DND-41 (cell line): Measurements from ENCODE around the gene CPSF4L.

Source experiments
- ATAC-seq: fragments of 200-7000 bp; cut with Tn5 transposase; 3 replicates; pipeline ENCODE4 v1.9.1; 2021; ENCODE audit warnings: low read depth; ENCODE audit not compliant: insufficient read depth
- DNase-seq: peaks from one replicate; pipeline ENCODE4 v3.0.0-alpha.2; 2020
- H2AFZ ChIP-seq: 2 replicates; pipeline ENCODE4 v1.6.0; 2012; ENCODE audit warnings: low read depth, low read length
- H3K27ac ChIP-seq: 2 replicates; pipeline ENCODE4 v1.5.1; 2012; ENCODE audit warnings: low read length, inconsistent platforms
- H3K27me3 ChIP-seq: fragments of 200-600 bp; sonication (generic); 2 replicates; pipeline ENCODE4 v1.6.0; 2012; ENCODE audit warnings: low read length, mild to moderate bottlenecking, inconsistent platforms; ENCODE audit not compliant: insufficient read depth, poor library complexity
- H3K36me3 ChIP-seq: 2 replicates; pipeline ENCODE4 v1.5.1; 2012; ENCODE audit warnings: low read length, inconsistent platforms; ENCODE audit not compliant: insufficient read depth
- H3K4me1 ChIP-seq: 2 replicates; pipeline ENCODE4 v1.5.1; 2012; ENCODE audit warnings: mild to moderate bottlenecking, low read length; ENCODE audit not compliant: insufficient read depth
- H3K4me2 ChIP-seq: 2 replicates; pipeline ENCODE4 v1.6.0; 2012; ENCODE audit warnings: mild to moderate bottlenecking, moderate library complexity, low read length, inconsistent platforms; ENCODE audit not compliant: insufficient read depth
- H3K4me3 ChIP-seq, 2 experiments: fragments of 200-600 bp in 1 of 2; shearing (Covaris generic) in 1 of 2; 2 replicates each; pipeline ENCODE4 v1.5.1; 2012 to 2016; ENCODE audit warnings: inconsistent platforms in 2 of 2, low read length in 2 of 2, mild to moderate bottlenecking in 2 of 2, low read depth in 1 of 2, moderate library complexity in 1 of 2
- H3K79me2 ChIP-seq: 2 replicates; pipeline ENCODE4 v1.6.0; 2012; ENCODE audit warnings: low read length, inconsistent platforms; ENCODE audit not compliant: insufficient read depth
- H3K9ac ChIP-seq: 2 replicates; pipeline ENCODE4 v1.6.0; 2012; ENCODE audit warnings: low read depth, mild to moderate bottlenecking, inconsistent platforms, low read length, moderate library complexity
- H3K9me3 ChIP-seq: 2 replicates; pipeline ENCODE4 v1.5.1; 2012; ENCODE audit warnings: low read length, moderate library complexity, mild to moderate bottlenecking, inconsistent platforms; ENCODE audit not compliant: insufficient read depth, severe bottlenecking
- H4K20me1 ChIP-seq: 2 replicates; pipeline ENCODE4 v1.6.0; 2012; ENCODE audit warnings: low read length; ENCODE audit not compliant: insufficient read depth
- CTCF ChIP-seq: IDR thresholded peaks from 2 replicates; pipeline ENCODE4 v1.5.1; 2012; ENCODE audit warnings: borderline replicate concordance, low read length, moderate library complexity, mild to moderate bottlenecking; ENCODE audit not compliant: poor library complexity, severe bottlenecking; ENCODE audit errors: extremely low read depth
- EZH2 ChIP-seq: IDR thresholded peaks from 3 replicates; pipeline ENCODE4 v1.6.1; 2012; ENCODE audit warnings: borderline replicate concordance, low read depth, mild to moderate bottlenecking, moderate library complexity, low read length, inconsistent platforms; ENCODE audit not compliant: severe bottlenecking

Gene CPSF4L

GRCh38 chr17:73231841-73232586, 29.7 kb downstream of the CPSF4L start:
- peak overlapping the region; percentile 73 to 95 for H3K4me3 ChIP-seq
- DNase-seq (peak; percentile 97), ATAC-seq (peak; percentile 86)
- no peaks in the 10 kb centered on the region for H3K27me3 ChIP-seq
- H3K79me2 ChIP-seq = peaks cover 82% of the 10 kb centered on the region
- H3K4me2 ChIP-seq = peak overlapping the region; percentile 95
- peaks cover 39% of the 10 kb centered on the region for H4K20me1 ChIP-seq
- no peak for TF ChIP-seq EZH2
- TF ChIP-seq CTCF = peak; percentile 35
- H3K9me3 ChIP-seq = no peaks in the 10 kb centered on the region
- H3K27ac ChIP-seq = peak overlapping the region; percentile 80
- peaks cover 31% of the 10 kb centered on the region for H3K36me3 ChIP-seq
- H2AFZ ChIP-seq = peak overlapping the region; percentile 83
- H3K4me1 ChIP-seq = peaks cover 59% of the 10 kb centered on the region
- H3K9ac ChIP-seq = peak overlapping the region; percentile 86

- Histone ChIP-seq H3K79me2 (peaks cover 86% of the 10 kb centered on the region), H3K4me3 (peak overlapping the region; percentile 73 to 95), H3K27ac (peak overlapping the region; percentile 80), H4K20me1 (peaks cover 44% of the 10 kb centered on the region), H3K27me3 (no peaks in the 10 kb centered on the region), H3K4me2 (peak overlapping the region; percentile 95), H3K9me3 (no peaks in the 10 kb centered on the region), H3K36me3 (peaks cover 28% of the 10 kb centered on the region), H2AFZ (peak overlapping the region; percentile 83), H3K4me1 (peaks cover 53% of the 10 kb centered on the region), H3K9ac (peak overlapping the region; percentile 86)
- no peak for ATAC-seq
- no peak for TF ChIP-seq EZH2
- TF ChIP-seq CTCF = no peak
- peak; percentile 11 for DNase-seq
Measured at GRCh38 chr17:73231395-73231794, 30.3 kb downstream of the CPSF4L start.

- Histone ChIP-seq H2AFZ (no peak overlapping the region), H3K4me1 (peaks cover 46% of the 10 kb centered on the region), H3K27me3 (no peaks in the 10 kb centered on the region), H3K4me3 (peak overlapping the region in 1 of 2 experiments; percentile 73; a peak in 1 of 4 replicates), H3K9me3 (no peaks in the 10 kb centered on the region), H3K36me3 (peaks cover 22% of the 10 kb centered on the region), H3K9ac (no peak overlapping the region; the same call in 1 of the 2 replicates), H3K79me2 (peaks cover 94% of the 10 kb centered on the region), H3K27ac (no peak overlapping the region), H3K4me2 (peak overlapping the region; percentile 95), H4K20me1 (peaks cover 52% of the 10 kb centered on the region)
- DNase-seq (no peak), ATAC-seq (no peak)
- TF ChIP-seq CTCF = no peak
- no peak for TF ChIP-seq EZH2
Measured at GRCh38 chr17:73230088-73230487, 31.6 kb downstream of the CPSF4L start.
